ENCODE data around the gene ZKSCAN4. TPM values are rescaled to one million over a fixed set of nuclear protein-coding genes. Genes with fewer than 3 reads are reported as not detected.

ZKSCAN4 gene
- total RNA-seq, 1 donor from 2014 or later: 4.4 TPM

- DNase-seq (ENCODE audit: low read depth): no peak
- Histone ChIP-seq H3K27me3 (ENCODE audit: control insufficient read depth, insufficient read depth, low read length) (no peaks in the 10 kb centered on the region), H3K4me3 (ENCODE audit: low read depth, low read length) (peak within 1 kb of the TSS; percentile 33), H3K36me3 (ENCODE audit: control insufficient read depth, insufficient read depth, low read length) (no peaks in the 10 kb centered on the region)
- TF ChIP-seq CTCF (IDR thresholded peaks at IDR 0.05; ENCODE audit: insufficient read depth, low read length, poor library complexity, severe bottlenecking): no peak
These were observed 7.1 kb upstream of the ZKSCAN4 start, which contains the start of gene NKAPL for GRCh38 chr6:28258877-28259777. Gene NKAPL (plus strand): TSS chr6:28259297. CDS start chr6:28259372, 75 bp downstream.

- H3K27me3 ChIP-seq (ENCODE audit: control insufficient read depth, insufficient read depth, low read length): no peaks in the 10 kb centered on the region
- no peak overlapping the region for H3K4me3 ChIP-seq (ENCODE audit: low read depth, low read length)
- no peaks in the 10 kb centered on the region for H3K36me3 ChIP-seq (ENCODE audit: control insufficient read depth, insufficient read depth, low read length)
- no peak for TF ChIP-seq CTCF (IDR thresholded peaks at IDR 0.05; ENCODE audit: insufficient read depth, low read length, poor library complexity, severe bottlenecking)
- DNase-seq (ENCODE audit: low read depth): no peak
These were observed 5.0 kb upstream of the ZKSCAN4 start for GRCh38 chr6:28257042-28257441.

GRCh38 chr6:28254121-28254519, 2.1 kb upstream of the ZKSCAN4 start:
- Histone ChIP-seq H3K27me3 (ENCODE audit: control insufficient read depth, insufficient read depth, low read length) (no peaks in the 10 kb centered on the region), H3K36me3 (ENCODE audit: control insufficient read depth, insufficient read depth, low read length) (no peaks in the 10 kb centered on the region), H3K4me3 (ENCODE audit: low read depth, low read length) (no peak overlapping the region)
- no peak for TF ChIP-seq CTCF (IDR thresholded peaks at IDR 0.05; ENCODE audit: insufficient read depth, low read length, poor library complexity, severe bottlenecking)
- DNase-seq (ENCODE audit: low read depth): no peak

- Histone ChIP-seq H3K27me3 (ENCODE audit: control insufficient read depth, insufficient read depth, low read length) (no peaks in the 10 kb centered on the region), H3K36me3 (ENCODE audit: control insufficient read depth, insufficient read depth, low read length) (peaks cover 1% of the 10 kb centered on the region)
- TF ChIP-seq CTCF (IDR thresholded peaks at IDR 0.05; ENCODE audit: insufficient read depth, low read length, poor library complexity, severe bottlenecking): no peak
These were observed 434 bp downstream of the ZKSCAN4 start for GRCh38 chr6:28251661-28252008.

GRCh38 chr6:28250747-28251146, 1.3 kb downstream of the ZKSCAN4 start:
- H3K4me3 ChIP-seq (ENCODE audit: low read depth, low read length): no peak overlapping the region
- no peaks in the 10 kb centered on the region for H3K27me3 ChIP-seq (ENCODE audit: control insufficient read depth, insufficient read depth, low read length)
- DNase-seq (ENCODE audit: low read depth): no peak
- no peak for TF ChIP-seq CTCF (IDR thresholded peaks at IDR 0.05; ENCODE audit: insufficient read depth, low read length, poor library complexity, severe bottlenecking)
- H3K36me3 ChIP-seq (ENCODE audit: control insufficient read depth, insufficient read depth, low read length): peaks cover 1% of the 10 kb centered on the region

More at GRCh38 chr6:28251661-28252008, 434 bp downstream of the ZKSCAN4 start:
- H3K4me3 ChIP-seq (ENCODE audit: low read depth, low read length): peak overlapping the region; percentile 96
- DNase-seq (ENCODE audit: low read depth): no peak
